Natural killer cell (primary cell): Measurements from ENCODE around the gene NKD1. TPM values are rescaled to one million over a fixed set of nuclear protein-coding genes. Genes with fewer than 3 reads are reported as not detected.

Source experiments
- ATAC-seq, 3 donors: fragments of 150-1000 bp in 2 of 3; fragments of 200-7000 bp in 1 of 3; cut with Tn5 transposase; 1 replicate in 1 of 3; 2 replicates in 2 of 3; pipeline ENCODE4 v1.10.0; 2021; ENCODE audit warnings: mild to moderate bottlenecking in 2 of 3, moderate library complexity in 2 of 3
- DNase-seq, 2 donors: peaks; one replicate each; pipeline versions ENCODE4 v3.0.0 to v3.0.0-alpha.2; 2013 to 2021; ENCODE audit warnings: mixed read lengths in 1 of 2
- H3K27ac ChIP-seq: one replicate; pipeline ENCODE4 v1.5.1; 2013; ENCODE audit warnings: mild to moderate bottlenecking, low read length
- H3K27me3 ChIP-seq: one replicate; pipeline ENCODE4 v1.6.1; 2013; ENCODE audit warnings: low read length; ENCODE audit not compliant: control insufficient read depth, insufficient read depth
- H3K36me3 ChIP-seq: one replicate; pipeline ENCODE4 v1.6.1; 2013; ENCODE audit warnings: low read length; ENCODE audit not compliant: control insufficient read depth, insufficient read depth
- H3K4me1 ChIP-seq: one replicate; pipeline ENCODE4 v1.6.1; 2013; ENCODE audit warnings: low read length; ENCODE audit not compliant: control insufficient read depth, insufficient read depth
- H3K4me3 ChIP-seq: one replicate; pipeline ENCODE4 v1.5.1; 2013; ENCODE audit warnings: low read length
- H3K9me3 ChIP-seq: one replicate; pipeline ENCODE4 v1.6.1; 2013; ENCODE audit warnings: low read length; ENCODE audit not compliant: control insufficient read depth, insufficient read depth
- H3K27ac Mint-ChIP-seq, 2 donors: one replicate each; pipeline ENCODE4 v1.8.0; 2022; ENCODE audit warnings: mild to moderate bottlenecking in 2 of 2, mixed read lengths in 2 of 2, moderate library complexity in 1 of 2
- H3K27me3 Mint-ChIP-seq, 2 donors: one replicate each; pipeline ENCODE4 v1.8.0; 2022; ENCODE audit warnings: low read depth in 2 of 2, mixed read lengths in 2 of 2
- H3K36me3 Mint-ChIP-seq: one replicate; pipeline ENCODE4 v1.8.0; 2022; ENCODE audit warnings: mixed read lengths
- H3K4me1 Mint-ChIP-seq, 2 donors: one replicate each; pipeline ENCODE4 v1.8.0; 2022; ENCODE audit warnings: mixed read lengths in 2 of 2
- H3K4me3 Mint-ChIP-seq: one replicate; pipeline ENCODE4 v1.8.0; 2022; ENCODE audit warnings: mild to moderate bottlenecking, moderate library complexity, mixed read lengths
- H3K9me3 Mint-ChIP-seq, 2 donors: one replicate each; pipeline ENCODE4 v1.8.0; 2022; ENCODE audit warnings: mixed read lengths in 2 of 2
- CTCF ChIP-seq: fragments of 200-600 bp; IDR thresholded peaks from one replicate; pipeline ENCODE4 v1.8.0; 2022; ENCODE audit warnings: antibody characterized with exemption
- WGBS: methylation state at CpG from one replicate; pipeline ENCODE4 v1.1.7; 2013; ENCODE audit warnings: missing lambda C conversion rate; ENCODE audit not compliant: insufficient coverage; 5-methylcytosine and 5-hydroxymethylcytosine counted together
- intact Hi-C: fragments of 100-400 bp; cut with micrococcal nuclease; formaldehyde crosslinking; loops from one replicate; pipeline ENCODE4 v1.14.2; 2022
- total RNA-seq, 4 donors: library from RNA; stranded (reverse); fragments of 120-200 nt in 1 of 4; gene quantifications; one replicate each; pipeline versions ENCODE4 v1.2.3 to v1.2.4, GENCODE V29; 2013 to 2022

The NKD1 gene
- total RNA-seq, 3 donors from 2014 or later (not counting 1 experiment from before 2014, with no cell fraction given) = 0.75 to 1.5 (median 1.0) TPM

- Histone ChIP-seq H3K27me3 (no peaks in the 10 kb centered on the region), H3K4me1 (no peaks in the 10 kb centered on the region), H3K27ac (no peak overlapping the region), H3K9me3 (no peaks in the 10 kb centered on the region), H3K36me3 (no peaks in the 10 kb centered on the region), H3K4me3 (no peak overlapping the region)
- peaks cover 0 to 6% of the 10 kb centered on the region in 2 donors for H3K27me3 Mint-ChIP-seq
- intact Hi-C loops = no loop called here
- no peak for TF ChIP-seq CTCF
- H3K9me3 Mint-ChIP-seq = no peaks in the 10 kb centered on the region
- H3K27ac Mint-ChIP-seq = no peak overlapping the region
- DNase-seq (no peak), ATAC-seq (no peak)
- no peak overlapping the region for H3K4me3 Mint-ChIP-seq
- no peaks in the 10 kb centered on the region for H3K36me3 Mint-ChIP-seq
- H3K4me1 Mint-ChIP-seq = no peaks in the 10 kb centered on the region
- 84% methylated on average over 5 of the region's 5 CpGs for WGBS
Observed at GRCh38 chr16:50567651-50568050, 19.5 kb downstream of the NKD1 start.

- Mint-ChIP-seq H3K27ac (no peak overlapping the region), H3K4me3 (no peak overlapping the region), H3K9me3 (no peaks in the 10 kb centered on the region), H3K36me3 (no peaks in the 10 kb centered on the region), H3K27me3 (peaks cover 0 to 6% of the 10 kb centered on the region in 2 donors), H3K4me1 (no peaks in the 10 kb centered on the region)
- no peaks in the 10 kb centered on the region for H3K36me3 ChIP-seq
- ATAC-seq = no peak
- DNase-seq = no peak
- H3K4me1 ChIP-seq = no peaks in the 10 kb centered on the region
- no peaks in the 10 kb centered on the region for H3K27me3 ChIP-seq
- H3K9me3 ChIP-seq = no peaks in the 10 kb centered on the region
- intact Hi-C loops = no loop called here
- TF ChIP-seq CTCF = no peak
- no peak overlapping the region for H3K27ac ChIP-seq
- WGBS = 71% methylated on average over 8 of the region's 9 CpGs
- H3K4me3 ChIP-seq = no peak overlapping the region
Observed at GRCh38 chr16:50568187-50568815, 20.1 kb downstream of the NKD1 start.

- Histone ChIP-seq H3K4me3 (no peak overlapping the region), H3K27me3 (no peaks in the 10 kb centered on the region), H3K27ac (no peak overlapping the region), H3K36me3 (no peaks in the 10 kb centered on the region), H3K9me3 (no peaks in the 10 kb centered on the region), H3K4me1 (no peaks in the 10 kb centered on the region)
- no peak for ATAC-seq
- Mint-ChIP-seq H3K4me3 (no peak overlapping the region), H3K9me3 (no peaks in the 10 kb centered on the region), H3K36me3 (no peaks in the 10 kb centered on the region), H3K4me1 (no peaks in the 10 kb centered on the region), H3K27ac (no peak overlapping the region), H3K27me3 (peaks cover 0 to 6% of the 10 kb centered on the region in 2 donors)
- 88% methylated on average over 7 of the region's 7 CpGs for WGBS
- intact Hi-C loops = no loop called here
- no peak for DNase-seq
- TF ChIP-seq CTCF = no peak
Observed at GRCh38 chr16:50570354-50570753, 22.2 kb downstream of the NKD1 start.
